Measurements from ENCODE around the gene UPK3A.

The UPK3A gene

DNA sequence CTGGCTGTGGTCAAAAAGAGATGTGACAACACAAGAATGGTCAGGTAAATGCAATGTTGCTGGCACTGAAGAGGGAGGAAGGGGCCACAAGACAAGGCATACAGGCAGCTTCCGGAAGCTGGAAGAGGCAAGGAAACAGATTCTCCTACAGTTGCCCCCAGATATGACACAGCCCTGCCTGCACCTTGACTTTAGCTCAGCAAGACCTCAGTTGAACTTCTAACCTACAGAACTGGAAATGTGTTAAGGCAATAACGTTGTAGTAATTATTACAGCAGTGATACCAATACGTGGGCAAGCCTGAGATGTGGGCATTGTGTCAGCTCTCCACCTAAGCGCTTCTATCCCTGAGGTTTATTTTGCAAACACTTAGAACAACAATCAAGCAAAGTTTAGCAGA is 39.8 kb upstream of the UPK3A start:
- DNase-seq, result no peak
- Histone ChIP-seq H3K27ac (no peak overlapping the region), H3K4me3 (ENCODE audit: low read depth, low read length) (no peak overlapping the region), H3K36me3 (replicated peaks) (no peaks in the 10 kb centered on the region), H3K27me3 (replicated peaks) (no peaks in the 10 kb centered on the region)
- in situ Hi-C loops (cut with HindIII; ENCODE audit: low pct_ligation_motif_present, low sequenced_read_pairs), result no loop called here
- TF ChIP-seq, protein P1, sequence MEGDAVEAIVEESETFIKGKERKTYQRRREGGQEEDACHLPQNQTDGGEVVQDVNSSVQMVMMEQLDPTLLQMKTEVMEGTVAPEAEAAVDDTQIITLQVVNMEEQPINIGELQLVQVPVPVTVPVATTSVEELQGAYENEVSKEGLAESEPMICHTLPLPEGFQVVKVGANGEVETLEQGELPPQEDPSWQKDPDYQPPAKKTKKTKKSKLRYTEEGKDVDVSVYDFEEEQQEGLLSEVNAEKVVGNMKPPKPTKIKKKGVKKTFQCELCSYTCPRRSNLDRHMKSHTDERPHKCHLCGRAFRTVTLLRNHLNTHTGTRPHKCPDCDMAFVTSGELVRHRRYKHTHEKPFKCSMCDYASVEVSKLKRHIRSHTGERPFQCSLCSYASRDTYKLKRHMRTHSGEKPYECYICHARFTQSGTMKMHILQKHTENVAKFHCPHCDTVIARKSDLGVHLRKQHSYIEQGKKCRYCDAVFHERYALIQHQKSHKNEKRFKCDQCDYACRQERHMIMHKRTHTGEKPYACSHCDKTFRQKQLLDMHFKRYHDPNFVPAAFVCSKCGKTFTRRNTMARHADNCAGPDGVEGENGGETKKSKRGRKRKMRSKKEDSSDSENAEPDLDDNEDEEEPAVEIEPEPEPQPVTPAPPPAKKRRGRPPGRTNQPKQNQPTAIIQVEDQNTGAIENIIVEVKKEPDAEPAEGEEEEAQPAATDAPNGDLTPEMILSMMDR (IDR thresholded peaks at IDR 0.05; ENCODE audit: low read depth, low read length, missing control alignments), result no peak

DNA sequence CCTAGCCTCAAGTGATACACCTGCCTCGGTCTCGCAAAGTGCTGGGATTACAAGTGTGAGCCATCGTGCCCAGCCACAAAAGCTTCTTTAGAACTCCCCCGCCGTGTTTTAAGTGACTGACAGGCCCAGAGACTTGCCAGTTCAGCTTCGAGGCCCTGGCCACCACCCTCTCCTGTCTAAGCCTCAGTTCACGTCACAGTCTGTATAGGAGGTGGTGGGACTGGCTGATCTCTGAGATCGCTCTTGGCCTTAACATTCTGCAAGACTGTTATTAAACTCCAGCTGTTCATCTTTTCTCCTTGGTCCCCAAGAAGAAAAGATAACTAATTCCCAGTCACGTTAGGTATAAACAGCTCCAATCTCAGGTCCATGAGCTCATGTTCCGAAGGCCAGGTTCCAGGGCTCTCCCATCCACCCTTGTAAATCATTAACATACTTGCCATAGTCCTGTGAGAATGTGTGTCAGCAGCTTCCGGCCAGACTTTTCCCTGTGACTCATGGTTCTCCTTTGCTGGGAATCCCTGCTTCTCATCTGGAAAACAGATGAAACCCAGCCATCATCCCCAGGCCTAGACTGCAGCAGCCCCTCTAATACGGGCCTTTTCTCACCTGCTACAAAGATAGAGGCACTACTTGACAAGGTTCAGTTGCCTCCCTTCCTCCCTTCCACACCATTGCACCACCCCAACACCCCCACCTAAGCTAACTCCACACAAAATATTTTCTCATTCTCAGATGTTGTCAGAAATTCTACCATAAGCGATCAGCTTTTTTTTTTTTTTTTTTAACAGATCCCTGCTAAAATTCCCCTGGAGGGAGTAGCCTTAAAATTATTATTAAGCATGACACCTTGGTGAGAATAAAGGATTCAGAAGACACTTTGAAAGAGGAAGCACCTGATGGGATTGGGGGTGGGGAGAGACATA is 38.4 kb upstream of the UPK3A start:
- Histone ChIP-seq H3K27me3 (replicated peaks) (no peaks in the 10 kb centered on the region), H3K36me3 (replicated peaks) (no peaks in the 10 kb centered on the region), H3K27ac (peak overlapping the region; percentile 88), H3K4me3 (ENCODE audit: low read depth, low read length) (no peak overlapping the region)
- in situ Hi-C loops (cut with HindIII; ENCODE audit: low pct_ligation_motif_present, low sequenced_read_pairs), result no loop called here
- peak; percentile 93 for DNase-seq
- TF ChIP-seq, protein P1 (IDR thresholded peaks at IDR 0.05; ENCODE audit: low read depth, low read length, missing control alignments), result no peak

- Histone ChIP-seq H3K27ac (no peak overlapping the region), H3K36me3 (replicated peaks) (no peaks in the 10 kb centered on the region), H3K27me3 (replicated peaks) (no peaks in the 10 kb centered on the region), H3K4me3 (ENCODE audit: low read depth, low read length) (no peak overlapping the region)
- TF ChIP-seq, protein P1 (IDR thresholded peaks at IDR 0.05; ENCODE audit: low read depth, low read length, missing control alignments), result no peak
- DNase-seq, result no peak
- in situ Hi-C loops (cut with HindIII; ENCODE audit: low pct_ligation_motif_present, low sequenced_read_pairs), result no loop called here
These were observed 35.8 kb upstream of the UPK3A start for GRCh38 chr22:45248832-45249561.

GRCh38 chr22:45251825-45252224 is 32.9 kb upstream of the UPK3A start:
- DNase-seq, result no peak
- Histone ChIP-seq H3K4me3 (ENCODE audit: low read depth, low read length) (no peak overlapping the region), H3K27me3 (replicated peaks) (no peaks in the 10 kb centered on the region), H3K27ac (no peak overlapping the region), H3K36me3 (replicated peaks) (no peaks in the 10 kb centered on the region)
- TF ChIP-seq, protein P1 (IDR thresholded peaks at IDR 0.05; ENCODE audit: low read depth, low read length, missing control alignments), result peak; percentile 13
- in situ Hi-C loops (cut with HindIII; ENCODE audit: low pct_ligation_motif_present, low sequenced_read_pairs), result no loop called here

DNA sequence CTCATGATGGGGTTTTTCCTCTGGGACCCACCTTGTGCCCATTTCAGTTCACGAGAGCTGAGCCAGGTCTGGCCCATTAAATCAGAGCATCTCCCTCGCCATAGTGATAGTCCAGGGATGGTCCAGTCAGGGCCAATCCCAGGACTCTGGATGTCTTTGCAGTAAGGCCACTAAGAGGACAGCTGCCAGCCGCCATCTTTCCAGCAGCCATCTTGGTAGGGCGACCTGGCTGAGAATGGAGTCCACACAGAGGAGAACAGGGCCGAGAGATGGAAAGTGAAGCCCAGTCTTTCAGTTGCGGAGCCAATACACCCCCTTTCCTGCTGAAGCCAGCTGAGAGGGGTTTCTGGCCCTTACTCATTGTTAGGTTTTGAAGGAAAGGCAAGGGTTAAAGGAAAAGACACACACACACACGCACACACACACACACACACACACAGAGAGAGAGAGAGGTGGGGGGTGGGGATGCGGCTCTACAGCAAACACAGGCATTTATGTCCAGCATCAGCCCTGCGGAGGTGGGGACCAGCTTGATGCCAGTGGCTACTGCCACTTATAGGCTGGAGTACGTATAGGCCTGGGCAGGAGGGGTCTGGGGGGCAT is 31.6 kb upstream of the UPK3A start:
- TF ChIP-seq, protein P1 (IDR thresholded peaks at IDR 0.05; ENCODE audit: low read depth, low read length, missing control alignments), result no peak

More for the DNA sequence above, 31.6 kb upstream of the UPK3A start:
- no peaks in the 10 kb centered on the region for H3K27me3 ChIP-seq (replicated peaks)
- no peak for DNase-seq
- no peaks in the 10 kb centered on the region for H3K36me3 ChIP-seq (replicated peaks)
- H3K4me3 ChIP-seq (ENCODE audit: low read depth, low read length), result no peak overlapping the region
- H3K27ac ChIP-seq, result no peak overlapping the region
- in situ Hi-C loops (cut with HindIII; ENCODE audit: low pct_ligation_motif_present, low sequenced_read_pairs), result no loop called here

Measured in brain microvascular endothelial cell (primary cell).